ENCODE measurements around the gene MORN1. TPM values are rescaled to one million over a fixed set of nuclear protein-coding genes. Genes with fewer than 3 reads are reported as not detected.

Gene MORN1
- polyA plus RNA-seq, 1 donor: 6.7 TPM

- DNase-seq (ENCODE audit: low read depth): no peak
Measured at GRCh38 chr1:2275796-2276536, 115.4 kb downstream of the MORN1 start.

DNA sequence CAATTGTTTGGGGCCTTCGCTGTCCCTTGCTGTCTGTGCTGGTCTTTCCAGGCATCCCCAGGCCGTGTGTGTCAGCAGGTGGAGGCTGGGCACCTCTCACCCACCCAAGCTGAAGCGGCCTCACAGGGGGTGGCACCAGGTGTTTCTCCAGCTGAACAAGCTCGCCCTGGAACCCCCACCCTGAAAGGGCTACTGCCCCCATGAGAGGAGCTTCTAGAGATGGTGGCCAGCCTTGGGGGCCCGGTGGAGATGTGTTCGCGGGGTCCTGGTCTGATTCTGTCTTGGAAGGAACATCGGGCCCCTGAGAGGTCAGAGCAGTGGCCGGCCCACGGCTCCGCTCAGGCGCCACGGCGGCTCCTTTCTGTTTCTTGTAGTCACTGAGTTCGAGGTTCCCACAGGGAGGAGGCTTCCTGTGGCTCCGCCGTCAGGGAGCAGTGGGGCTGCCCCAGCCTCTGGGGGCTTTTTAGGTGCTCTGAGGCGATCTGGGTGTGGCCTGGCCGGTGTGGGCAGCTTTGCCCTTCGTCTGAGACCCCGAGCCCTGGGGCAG is 116.4 kb downstream of the MORN1 start:
- no peak for DNase-seq (ENCODE audit: low read depth)

DNA sequence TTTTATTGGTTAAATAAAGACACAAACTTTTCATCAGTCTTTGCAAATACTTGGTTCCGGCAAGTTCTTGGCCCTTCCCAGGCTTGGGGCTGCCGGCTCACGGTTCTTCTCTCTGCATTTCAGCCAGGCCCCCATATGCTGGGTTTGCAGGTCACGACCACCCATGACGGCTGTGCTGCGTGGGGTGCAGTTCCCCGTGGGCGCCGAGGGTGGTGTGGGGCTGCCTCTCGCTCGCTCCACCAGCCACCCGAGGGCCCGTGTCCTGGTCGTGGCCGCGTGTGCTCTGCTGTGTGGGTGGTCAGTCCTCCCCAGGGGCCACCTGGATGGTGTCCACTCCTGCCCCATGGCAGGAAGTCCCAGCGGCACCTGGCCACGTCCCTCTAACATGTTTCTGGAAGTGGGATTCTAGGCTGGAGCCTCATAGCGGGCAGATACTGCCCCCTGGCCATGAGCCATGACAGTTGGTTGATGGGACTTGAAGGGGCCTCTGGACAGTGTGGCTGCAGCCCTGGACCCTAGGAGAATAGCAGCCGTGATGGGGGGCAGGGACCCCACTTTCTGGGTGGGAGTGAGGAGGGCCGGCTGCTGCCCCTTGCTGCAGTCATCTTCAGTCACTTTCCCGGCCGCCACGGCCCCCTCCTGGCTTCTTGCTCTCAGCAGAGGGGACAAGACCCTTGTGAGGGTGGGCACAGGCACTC is 117.0 kb downstream of the MORN1 start:
- DNase-seq (ENCODE audit: low read depth): no peak

GRCh38 chr1:2273401-2274090 is 117.8 kb downstream of the MORN1 start:
- DNase-seq (ENCODE audit: low read depth): no peak

- DNase-seq (ENCODE audit: low read depth): no peak
Measured at GRCh38 chr1:2272686-2273400, 118.5 kb downstream of the MORN1 start.

- no peak for DNase-seq (ENCODE audit: low read depth)
Measured at GRCh38 chr1:2271841-2272655, 119.3 kb downstream of the MORN1 start.

Other genes with a start within 250 kb of the MORN1 start
- 42.0 TPM for gene FAAP20, start 196.8 kb downstream of the MORN1 start, polyA plus RNA-seq (ENCODE audit: insufficient read length)
- gene SKI, start 163.2 kb downstream of the MORN1 start, polyA plus RNA-seq (ENCODE audit: insufficient read length): 53.8 TPM
- 70.7 TPM for gene RER1, start 287 bp upstream of the MORN1 start, polyA plus RNA-seq (ENCODE audit: insufficient read length)
- 18.0 TPM for gene PEX10, start 21.0 kb upstream of the MORN1 start, polyA plus RNA-seq (ENCODE audit: insufficient read length)
- 0.63 TPM for gene PLCH2, start 84.7 kb upstream of the MORN1 start, polyA plus RNA-seq (ENCODE audit: insufficient read length)
- 22.1 TPM for gene PANK4, start 135.0 kb upstream of the MORN1 start, polyA plus RNA-seq (ENCODE audit: insufficient read length)
- 0.56 TPM for gene HES5, start 138.7 kb upstream of the MORN1 start, polyA plus RNA-seq (ENCODE audit: insufficient read length)
- gene TNFRSF14, start 164.8 kb upstream of the MORN1 start, polyA plus RNA-seq (ENCODE audit: insufficient read length): 11.2 TPM
- gene PRXL2B, start 195.2 kb upstream of the MORN1 start, polyA plus RNA-seq (ENCODE audit: insufficient read length): 21.4 TPM
- 0.39 TPM for gene MMEL1, start 241.5 kb upstream of the MORN1 start, polyA plus RNA-seq (ENCODE audit: insufficient read length)